NCI-H526 treated with DMSO at 0.1 percent for 48 hours (cell line): ENCODE data around the gene ZNF268.
"Not testable (repeated sequence)": the region's sequence is repeated elsewhere in the genome, so short reads cannot be mapped to it uniquely, and the experiment has no call there.

Experiments
- DNase-seq: peaks from one replicate; lab custom pipeline; 2025; lab: John Stamatoyannopoulos, UW

ZNF268 gene

DNA sequence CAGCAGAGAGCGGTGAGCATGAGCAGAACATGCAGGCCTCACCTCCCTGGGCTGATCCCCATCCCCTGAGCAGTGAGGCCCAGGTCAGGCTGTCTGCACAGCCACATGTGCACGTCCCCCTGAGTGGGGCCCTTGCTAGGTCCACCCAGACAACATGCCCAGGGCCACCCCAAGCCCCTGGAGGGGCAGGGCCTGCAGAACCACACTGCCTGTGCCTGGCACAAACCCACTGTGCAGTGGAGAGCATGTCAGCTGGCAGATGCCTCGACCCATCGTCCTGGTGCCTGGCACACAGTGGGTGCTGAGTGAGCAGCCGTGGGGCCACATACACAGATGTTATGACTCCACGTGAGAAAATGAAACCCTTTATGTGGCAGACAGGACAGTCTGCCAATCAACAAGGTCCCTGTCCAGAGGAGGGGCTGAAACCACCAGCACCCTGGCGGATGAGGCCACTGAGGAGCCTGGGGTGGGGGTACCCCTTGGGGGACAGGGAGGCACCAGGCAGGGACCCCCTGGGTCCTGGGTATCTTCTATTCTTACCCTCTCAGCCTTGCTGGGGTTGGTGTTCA, 46.1 kb downstream of the ZNF268 start:
- no peak for DNase-seq

DNA sequence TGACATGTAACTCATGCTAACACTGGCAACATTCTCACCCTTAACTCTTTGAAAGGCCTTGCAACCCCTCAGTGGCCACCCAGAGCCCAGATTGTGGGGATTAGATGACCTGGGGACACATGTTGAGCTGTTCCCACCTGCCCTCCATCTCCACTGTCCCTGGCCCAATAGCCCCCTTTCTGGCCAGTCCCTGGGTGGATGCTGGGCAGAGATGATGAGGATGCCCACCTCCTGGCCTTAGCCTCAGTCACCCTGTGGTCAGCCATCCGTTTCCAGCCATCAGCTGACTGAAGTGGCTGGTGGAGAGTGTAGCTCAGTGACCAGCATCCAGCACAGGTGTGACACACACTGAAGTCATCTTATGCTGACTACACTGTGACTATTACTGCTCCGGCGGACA, 49.7 kb downstream of the ZNF268 start:
- no peak for DNase-seq

DNA sequence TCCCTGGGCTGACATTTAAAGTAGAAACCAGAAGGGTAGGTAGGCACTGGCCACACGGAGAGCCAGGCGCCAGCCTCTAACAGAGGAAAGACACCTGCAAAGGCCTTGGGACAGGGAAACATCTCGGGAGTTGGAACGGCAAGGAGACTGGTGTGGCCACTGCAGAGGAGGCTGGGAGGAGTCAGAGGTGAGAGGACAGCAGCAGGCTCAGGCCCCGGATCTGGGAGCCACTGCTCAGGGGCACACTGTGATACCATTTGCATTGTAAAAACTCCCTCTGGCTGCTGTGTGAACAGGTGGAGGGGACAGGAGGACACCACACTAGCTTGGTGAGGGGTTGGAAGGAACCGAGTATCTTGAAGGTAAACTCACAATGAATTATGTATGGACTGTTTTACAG, 51.7 kb downstream of the ZNF268 start:
- DNase-seq = no peak

DNA sequence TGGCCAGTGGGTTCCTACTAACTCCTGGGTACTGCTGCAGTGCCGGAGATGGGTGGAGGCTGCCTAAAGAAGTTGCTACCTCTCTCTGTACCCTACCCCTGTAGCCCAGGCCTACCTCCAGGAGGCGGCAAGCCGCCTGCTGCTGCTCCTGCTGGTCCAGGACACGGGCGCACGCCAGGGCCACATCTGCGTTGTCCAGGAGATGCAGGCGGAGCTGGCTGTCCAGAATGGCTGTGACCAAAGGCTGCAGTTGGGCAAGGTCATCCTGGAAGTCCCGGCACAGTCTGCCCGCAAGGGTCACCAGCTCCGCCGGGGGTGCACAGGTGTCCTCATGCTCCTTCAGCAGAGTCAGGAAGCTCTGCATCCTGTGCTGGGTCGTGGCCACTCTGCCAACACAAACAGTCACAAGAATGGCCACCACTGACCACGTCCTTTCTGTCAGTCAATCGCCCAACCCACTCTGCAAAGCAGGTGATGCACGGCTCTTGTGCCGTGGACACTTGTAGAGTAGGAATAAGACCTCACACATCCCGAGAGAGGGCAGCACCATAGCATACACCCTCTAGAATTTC, 52.8 kb downstream of the ZNF268 start:
- no peak for DNase-seq

DNA sequence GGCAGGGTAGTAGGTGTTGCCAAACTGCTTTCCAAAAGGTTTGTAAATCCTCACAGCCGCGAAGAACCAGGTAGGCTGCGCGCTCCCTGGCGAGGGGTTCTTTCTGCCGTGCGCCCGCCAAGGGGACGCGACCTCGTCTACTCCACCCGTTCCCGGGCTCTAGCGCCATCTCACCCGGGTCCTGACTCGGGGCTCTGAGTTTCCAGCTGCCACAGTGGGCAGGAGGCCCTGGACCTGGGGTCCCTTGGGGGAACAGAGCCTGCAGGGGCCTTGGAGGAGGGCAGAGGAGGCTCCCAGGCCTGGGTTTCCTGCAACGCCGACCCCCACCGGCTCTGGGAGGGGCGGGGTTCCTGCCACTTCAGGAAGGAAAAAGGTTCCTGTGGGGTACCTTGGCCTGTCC, 53.7 kb downstream of the ZNF268 start:
- DNase-seq = no peak

DNA sequence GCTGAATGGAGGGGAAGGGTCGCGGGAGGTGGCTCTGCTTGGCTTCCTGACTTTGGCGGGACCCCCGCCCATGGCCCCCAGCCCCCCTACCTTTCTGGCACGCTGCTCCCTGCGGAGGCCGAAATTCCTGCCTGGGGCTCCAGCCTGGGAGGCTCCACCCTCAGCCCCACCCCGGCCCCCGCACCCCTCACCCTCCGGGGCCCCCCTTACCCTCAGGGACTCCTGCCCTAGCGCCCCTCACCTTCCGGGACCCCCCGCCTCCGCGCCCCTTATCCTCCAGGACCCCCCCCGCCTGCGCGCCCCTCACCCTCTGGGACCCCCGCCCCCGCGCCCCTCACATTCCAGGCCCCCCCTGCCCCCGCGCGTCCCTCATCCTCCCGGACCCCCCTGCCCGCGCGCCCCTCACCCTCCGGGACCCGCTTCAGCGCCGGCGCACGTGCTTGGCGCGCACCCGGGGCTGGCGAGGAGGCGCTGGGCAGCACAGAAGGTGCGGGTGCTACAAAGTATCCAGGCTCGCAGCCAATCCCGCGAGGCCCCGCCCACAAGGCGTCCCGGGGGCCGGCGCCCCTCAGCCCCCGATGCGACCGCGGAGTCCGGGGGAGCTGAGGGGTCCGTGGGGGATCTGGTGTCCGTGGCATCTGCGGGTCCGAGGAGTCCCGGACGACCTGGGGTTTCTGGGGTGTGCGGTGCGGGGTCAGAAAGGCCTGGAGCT, 54.3 kb downstream of the ZNF268 start, which contains the start of gene ANHX:
Gene ANHX (minus strand): TSS at position 477 of the 712 bp plus-strand sequence. CDS start 1,521 bp downstream, outside the sequence.
- no peak for DNase-seq

DNA sequence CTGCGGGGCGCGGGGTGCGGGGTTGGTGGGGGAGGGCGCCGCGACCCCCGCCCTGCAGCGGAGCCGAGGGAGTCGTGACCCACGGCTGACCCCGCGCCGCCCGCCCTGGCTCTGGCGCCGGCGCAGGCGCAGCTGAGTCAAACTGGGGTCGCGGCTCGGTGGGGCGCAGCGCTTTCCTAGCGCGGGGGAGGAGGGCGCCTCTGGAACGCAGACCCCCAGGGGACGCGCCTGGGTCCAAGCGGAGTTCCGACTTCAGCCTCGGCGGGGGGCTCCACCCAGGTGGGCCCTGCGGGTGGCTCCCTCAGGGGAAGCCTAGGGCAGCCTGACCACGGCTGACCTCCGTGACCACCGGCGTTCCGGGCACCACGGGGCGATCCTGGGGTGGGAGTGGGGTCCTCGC, 54.8 kb downstream of the ZNF268 start:
- DNase-seq = no peak

DNA sequence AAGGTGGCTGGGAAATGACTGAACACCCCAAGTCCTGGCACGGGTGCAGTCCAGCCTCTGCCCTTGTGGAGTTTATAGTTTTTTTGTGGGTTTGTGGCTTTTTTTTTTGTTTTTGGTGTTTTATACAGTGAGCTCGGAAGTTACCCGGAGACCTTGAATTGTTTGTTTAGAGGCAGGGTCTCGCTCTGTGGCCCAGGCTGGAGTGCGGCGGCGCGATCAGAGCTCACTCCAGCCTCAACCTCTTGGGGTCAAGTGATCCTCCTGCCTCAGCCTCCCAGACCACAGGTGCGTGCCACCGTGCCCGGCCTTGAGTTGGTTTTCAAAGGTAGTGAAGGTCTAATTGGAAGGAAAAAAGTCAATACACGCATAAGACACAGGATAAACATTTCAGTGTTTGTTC, 55.3 kb downstream of the ZNF268 start:
- no peak for DNase-seq

DNA sequence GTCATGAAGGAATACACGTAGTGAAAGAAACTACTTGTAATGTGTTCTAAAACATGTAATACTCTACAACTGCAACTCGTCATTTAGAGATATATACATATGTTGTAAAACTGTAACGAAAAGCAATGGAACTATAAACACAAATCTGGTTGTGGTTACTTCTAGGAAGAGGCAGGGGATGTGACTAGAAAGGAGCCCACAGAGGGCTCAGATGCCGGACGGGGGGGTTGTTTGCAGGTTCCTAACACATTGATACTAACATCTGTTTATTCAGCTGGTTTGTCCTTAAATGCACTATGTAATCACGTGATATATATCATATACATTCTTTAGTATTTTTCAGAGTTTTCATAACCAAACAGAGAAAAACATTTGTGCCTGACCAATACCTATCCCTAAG, 70.4 kb downstream of the ZNF268 start:
- DNase-seq = no peak

DNA sequence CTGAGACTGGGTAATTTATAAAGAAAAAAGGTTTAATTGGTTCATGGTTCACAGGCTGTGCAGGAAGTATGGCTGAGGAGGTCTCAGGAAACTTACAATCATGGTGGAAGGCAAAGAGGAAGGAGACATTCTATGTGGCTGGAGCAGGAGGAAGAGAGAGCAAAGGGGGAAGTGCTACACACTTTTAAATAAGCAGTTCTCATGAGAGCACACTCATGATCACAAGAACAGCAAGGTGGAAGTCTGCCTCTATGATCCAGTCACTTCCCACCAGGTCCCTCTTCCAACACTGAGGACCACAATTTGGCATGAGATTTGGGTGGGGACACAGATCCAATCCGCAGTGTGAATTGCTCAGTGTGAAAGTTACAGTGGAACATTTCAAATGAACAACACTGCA, 74.5 kb downstream of the ZNF268 start:
- DNase-seq = not testable (repeated sequence)

DNA sequence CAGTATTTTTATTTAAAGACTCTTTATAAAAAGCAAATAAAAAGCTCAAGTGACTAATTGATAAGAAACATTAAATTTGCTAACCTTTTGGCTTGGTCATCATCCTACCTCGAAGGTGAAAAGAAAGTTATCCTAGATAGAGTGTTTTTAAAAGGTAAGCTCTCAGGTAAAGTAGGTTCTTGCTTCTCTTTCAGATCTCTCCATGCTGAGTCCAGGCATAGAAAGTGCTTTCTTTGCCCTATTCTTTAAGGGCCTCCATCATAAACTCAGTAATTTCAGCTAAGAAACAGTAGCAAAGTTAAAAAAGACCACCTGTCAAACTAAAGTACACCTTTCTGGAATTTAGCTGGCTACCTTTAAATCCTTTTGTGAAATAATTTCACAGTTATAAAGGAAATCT, 75.0 kb downstream of the ZNF268 start:
- no peak for DNase-seq

DNA sequence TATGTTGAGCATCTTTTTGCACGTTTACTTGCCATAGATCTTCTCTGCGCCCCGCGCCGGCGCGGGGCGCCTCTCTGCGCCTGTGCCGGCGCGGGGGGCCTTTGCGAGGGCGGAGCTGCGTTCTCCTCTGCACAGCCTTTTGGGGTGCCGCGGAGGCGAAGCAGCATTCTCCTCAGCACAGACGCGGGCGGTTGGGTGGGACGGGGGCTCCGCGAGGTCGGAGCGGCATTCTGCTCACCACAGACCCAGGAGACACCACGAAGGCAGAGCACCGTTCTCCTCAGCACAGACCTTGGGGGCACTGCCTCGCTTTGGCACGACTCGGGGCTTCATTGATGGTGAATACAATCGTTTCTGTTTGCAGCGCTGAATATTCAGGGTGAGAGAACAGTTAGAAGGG, 82.9 kb downstream of the ZNF268 start:
- no peak for DNase-seq
